GM12874 (cell line): ENCODE measurements around the gene IL1RAPL1.

Experiments
- TF ChIP-seq, protein P1 (sequence below): IDR thresholded peaks from 2 replicates; pipeline ENCODE4 v1.5.1; 2011; ENCODE audit warnings: low read depth, mild to moderate bottlenecking, control low read depth, low read length, moderate library complexity; ENCODE audit not compliant: insufficient read depth

The IL1RAPL1 gene

DNA sequence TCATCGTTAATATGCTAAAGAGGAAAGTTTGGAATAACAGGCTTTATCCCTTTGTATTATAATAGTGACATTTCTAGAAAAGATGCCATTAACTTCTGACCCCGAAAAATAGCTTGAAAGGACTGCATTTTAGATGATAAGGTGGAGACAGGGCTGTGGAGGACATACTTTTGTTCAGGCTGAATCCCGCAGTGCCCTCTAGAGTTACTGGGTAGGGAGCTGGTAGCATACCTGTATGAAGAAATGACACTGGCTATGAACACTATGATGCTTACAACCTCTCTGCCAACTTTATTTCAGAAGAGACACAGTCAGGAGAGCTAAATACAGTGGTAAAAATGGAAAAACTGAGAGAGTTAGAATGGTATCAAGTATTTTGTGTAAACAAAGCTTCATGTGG is 8.1 kb downstream of the IL1RAPL1 start:
- TF ChIP-seq, protein P1, sequence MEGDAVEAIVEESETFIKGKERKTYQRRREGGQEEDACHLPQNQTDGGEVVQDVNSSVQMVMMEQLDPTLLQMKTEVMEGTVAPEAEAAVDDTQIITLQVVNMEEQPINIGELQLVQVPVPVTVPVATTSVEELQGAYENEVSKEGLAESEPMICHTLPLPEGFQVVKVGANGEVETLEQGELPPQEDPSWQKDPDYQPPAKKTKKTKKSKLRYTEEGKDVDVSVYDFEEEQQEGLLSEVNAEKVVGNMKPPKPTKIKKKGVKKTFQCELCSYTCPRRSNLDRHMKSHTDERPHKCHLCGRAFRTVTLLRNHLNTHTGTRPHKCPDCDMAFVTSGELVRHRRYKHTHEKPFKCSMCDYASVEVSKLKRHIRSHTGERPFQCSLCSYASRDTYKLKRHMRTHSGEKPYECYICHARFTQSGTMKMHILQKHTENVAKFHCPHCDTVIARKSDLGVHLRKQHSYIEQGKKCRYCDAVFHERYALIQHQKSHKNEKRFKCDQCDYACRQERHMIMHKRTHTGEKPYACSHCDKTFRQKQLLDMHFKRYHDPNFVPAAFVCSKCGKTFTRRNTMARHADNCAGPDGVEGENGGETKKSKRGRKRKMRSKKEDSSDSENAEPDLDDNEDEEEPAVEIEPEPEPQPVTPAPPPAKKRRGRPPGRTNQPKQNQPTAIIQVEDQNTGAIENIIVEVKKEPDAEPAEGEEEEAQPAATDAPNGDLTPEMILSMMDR = no peak

DNA sequence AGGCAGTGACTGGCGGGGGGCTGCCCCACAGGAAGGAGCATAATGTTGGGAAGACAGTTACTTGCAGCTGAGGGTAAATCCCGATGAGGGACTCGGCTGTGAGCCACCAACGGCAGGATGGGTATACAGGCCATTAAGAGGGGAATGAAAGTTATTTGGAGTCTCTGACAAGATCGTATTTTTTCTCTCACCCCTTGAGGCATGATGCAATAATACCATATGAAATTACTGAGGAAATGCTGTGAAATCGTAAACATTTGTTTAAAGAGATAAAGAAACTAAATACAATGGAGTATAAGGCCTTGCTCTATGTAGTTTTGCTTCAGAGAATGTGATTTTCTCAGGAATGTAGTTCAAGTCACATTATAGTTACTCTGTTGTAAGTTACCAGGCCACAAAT is 12.7 kb downstream of the IL1RAPL1 start:
- TF ChIP-seq, protein P1 = no peak

DNA sequence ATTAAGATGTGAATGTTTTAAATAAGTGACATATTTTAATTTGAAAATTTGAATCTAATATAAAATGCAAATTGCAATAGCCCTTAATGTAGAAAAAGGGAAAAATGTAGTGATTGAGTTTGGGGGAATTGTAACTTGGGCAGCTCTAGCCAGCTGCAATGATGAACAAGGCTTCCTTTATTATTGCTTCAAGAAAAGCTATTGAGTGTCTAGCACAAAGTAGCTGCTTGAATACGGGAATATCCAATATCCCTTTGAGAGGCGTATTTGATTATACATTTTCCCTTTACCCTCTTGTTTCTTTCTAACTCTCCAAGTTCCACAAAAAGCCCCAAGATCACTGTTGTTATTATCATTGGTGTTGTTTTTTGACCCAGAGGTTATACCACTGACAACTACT is 21.8 kb downstream of the IL1RAPL1 start:
- TF ChIP-seq, protein P1 = no peak

- TF ChIP-seq, protein P1 = no peak
Observed at GRCh38 chrX:28609917-28610613, 22.8 kb downstream of the IL1RAPL1 start.

DNA sequence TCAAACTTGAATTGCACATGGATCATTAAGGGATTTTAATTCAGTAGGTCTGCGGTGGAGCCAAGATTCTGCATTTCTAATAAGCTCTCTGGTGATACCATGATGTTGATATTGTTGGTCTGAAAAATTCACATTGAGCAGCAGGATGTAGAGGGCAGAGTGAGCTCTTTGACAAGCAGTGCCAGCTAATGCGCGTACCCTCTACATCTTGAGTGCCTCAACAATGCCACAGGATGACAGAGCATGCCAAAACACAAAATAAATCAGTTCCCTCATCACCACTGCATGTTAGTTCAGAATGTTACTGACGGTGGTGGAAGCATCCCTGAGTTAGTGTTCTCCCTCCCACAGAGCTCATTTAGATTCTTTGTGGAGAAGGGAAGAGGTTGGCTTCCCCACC is 23.5 kb downstream of the IL1RAPL1 start:
- TF ChIP-seq, protein P1 = no peak

DNA sequence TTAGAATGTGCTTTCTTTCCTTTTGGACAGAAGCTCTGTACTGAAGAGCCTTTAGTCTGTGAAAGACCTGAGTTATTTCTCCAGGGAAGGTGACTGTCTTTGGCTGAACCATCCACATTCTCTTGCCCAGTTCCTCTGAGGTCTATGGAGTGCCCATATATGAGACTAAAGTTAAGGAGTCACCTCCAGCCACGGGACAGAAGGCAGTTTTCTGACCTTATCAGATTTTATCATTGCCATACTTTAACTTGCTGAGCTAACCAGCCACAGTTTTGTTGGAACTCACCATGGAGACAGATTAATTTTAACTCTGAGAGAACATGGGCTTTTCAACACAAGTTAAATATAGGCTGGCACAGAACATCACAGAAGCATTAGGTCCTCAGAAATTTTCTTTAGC is 26.3 kb downstream of the IL1RAPL1 start:
- TF ChIP-seq, protein P1 = no peak

DNA sequence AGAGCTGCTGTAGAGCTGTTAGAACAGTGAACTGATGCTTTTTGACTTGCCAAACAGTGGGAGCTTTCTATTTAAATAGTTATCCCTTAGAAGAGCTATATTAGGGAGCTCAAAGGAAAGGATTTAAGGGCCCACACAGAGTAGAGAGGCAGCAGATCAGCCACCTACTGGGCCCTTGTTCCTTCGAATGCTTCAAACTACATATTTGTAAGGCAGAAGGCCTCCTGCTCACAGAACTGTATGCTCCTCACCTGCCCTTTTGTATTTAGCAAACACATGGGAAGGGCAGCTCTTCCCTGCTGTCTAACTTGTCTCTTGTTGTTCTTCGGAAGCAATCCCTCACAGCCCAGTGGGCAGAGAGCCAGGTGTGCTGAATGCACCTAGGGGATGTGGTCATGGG is 38.0 kb downstream of the IL1RAPL1 start:
- TF ChIP-seq, protein P1 = no peak

GRCh38 chrX:28626515-28626914 is 39.3 kb downstream of the IL1RAPL1 start:
- TF ChIP-seq, protein P1 = no peak
